ENCODE measurements around the gene CCDC83. TPM values are rescaled to one million over a fixed set of nuclear protein-coding genes. Genes with fewer than 3 reads are reported as not detected.

Gene CCDC83
- polyA plus RNA-seq (2013, experiment 1 of 2): not detected
- not detected for polyA plus RNA-seq (2013, experiment 2 of 2)

- peak within 1 kb of the TSS; percentile 96 for H3K9ac ChIP-seq (ENCODE audit: low read depth, low read length)
- H3K4me3 ChIP-seq (ENCODE audit: low read length): peak within 1 kb of the TSS; percentile 84
- WGBS: 30% methylated on average over 13 of the region's 13 CpGs
- peaks cover 15% of the 10 kb centered on the region for H3K9me3 ChIP-seq (ENCODE audit: insufficient read depth, low read depth, low read length)
- H3K27me3 ChIP-seq (ENCODE audit: insufficient read depth, low read length): peaks cover 5% of the 10 kb centered on the region
- no peaks in the 10 kb centered on the region for H3K36me3 ChIP-seq (ENCODE audit: insufficient read depth, low read length)
- 0 out of 2 replicates have a peak, but pooled peaks cover 10% of the 10 kb centered on the region for H3K4me1 ChIP-seq (ENCODE audit: insufficient read depth, low read length)
- H3K27ac ChIP-seq (ENCODE audit: low read depth, low read length): peak within 1 kb of the TSS; percentile 70
Measured at GRCh38 chr11:85855341-85855656, at the start of gene CCDC83. Gene CCDC83 (plus strand): TSS chr11:85855383. CDS start chr11:85865124, 9,741 bp downstream.

- Histone ChIP-seq H3K4me1 (ENCODE audit: insufficient read depth, low read length) (peaks cover 11% of the 10 kb centered on the region), H3K9ac (ENCODE audit: low read depth, low read length) (no peak overlapping the region), H3K4me3 (ENCODE audit: low read length) (no peak overlapping the region), H3K9me3 (ENCODE audit: insufficient read depth, low read depth, low read length) (no peaks in the 10 kb centered on the region), H3K27me3 (ENCODE audit: insufficient read depth, low read length) (peaks cover 14% of the 10 kb centered on the region), H3K27ac (ENCODE audit: low read depth, low read length) (no peak overlapping the region), H3K36me3 (ENCODE audit: insufficient read depth, low read length) (no peaks in the 10 kb centered on the region)
- 74% methylated on average over 1 of the region's 1 CpG for WGBS
Measured at GRCh38 chr11:85805387-85805786, 49.8 kb upstream of the CCDC83 start.

DNA sequence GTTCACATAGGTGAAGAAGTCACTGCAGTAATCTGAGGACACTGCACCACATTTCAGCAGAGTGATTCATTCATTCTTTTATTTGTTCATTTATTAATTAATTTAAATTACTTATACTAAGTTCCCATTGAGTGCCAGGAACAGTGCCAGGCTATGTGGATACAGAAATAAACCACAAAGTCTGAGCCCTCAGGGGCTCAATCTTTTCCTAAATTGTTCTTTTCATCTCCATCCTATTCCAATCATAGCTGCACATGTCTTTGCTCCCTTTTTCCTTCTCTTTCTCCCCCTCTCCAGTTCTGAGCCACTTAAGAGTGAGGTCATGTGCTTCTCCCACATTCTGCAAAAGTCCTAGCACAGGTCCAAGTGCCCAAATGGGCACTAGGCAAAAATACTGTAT, 49.2 kb upstream of the CCDC83 start:
- no peak overlapping the region for H3K4me3 ChIP-seq (ENCODE audit: low read length)
- no peak overlapping the region for H3K9ac ChIP-seq (ENCODE audit: low read depth, low read length)
- peaks cover 19% of the 10 kb centered on the region for H3K27me3 ChIP-seq (ENCODE audit: insufficient read depth, low read length)
- no peak overlapping the region for H3K27ac ChIP-seq (ENCODE audit: low read depth, low read length)
- no peaks in the 10 kb centered on the region for H3K9me3 ChIP-seq (ENCODE audit: insufficient read depth, low read depth, low read length)
- no peaks in the 10 kb centered on the region for H3K36me3 ChIP-seq (ENCODE audit: insufficient read depth, low read length)
- H3K4me1 ChIP-seq (ENCODE audit: insufficient read depth, low read length): peaks cover 11% of the 10 kb centered on the region

DNA sequence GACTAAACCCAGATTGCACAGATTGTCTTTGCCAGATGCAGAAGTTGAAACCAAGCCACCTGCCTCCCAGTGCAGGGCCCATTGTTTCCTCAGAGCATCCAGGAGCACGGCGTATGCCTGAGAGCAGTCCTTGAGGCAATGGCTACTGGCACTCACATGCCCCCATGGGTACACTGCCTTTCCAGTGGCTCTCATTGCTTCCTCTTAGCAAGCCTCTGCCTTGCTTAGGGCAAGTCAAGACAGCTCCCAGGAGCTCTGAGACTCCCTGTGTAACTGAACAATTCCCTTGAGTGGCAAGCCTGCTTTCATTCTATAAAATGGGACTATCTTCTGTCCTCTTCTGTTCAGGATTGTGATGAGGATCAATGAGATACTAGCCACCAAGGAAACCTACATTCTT, 48.3 kb upstream of the CCDC83 start:
- H3K4me3 ChIP-seq (ENCODE audit: low read length): no peak overlapping the region
- peaks cover 27% of the 10 kb centered on the region for H3K27me3 ChIP-seq (ENCODE audit: insufficient read depth, low read length)
- H3K9me3 ChIP-seq (ENCODE audit: insufficient read depth, low read depth, low read length): no peaks in the 10 kb centered on the region
- H3K9ac ChIP-seq (ENCODE audit: low read depth, low read length): no peak overlapping the region
- H3K36me3 ChIP-seq (ENCODE audit: insufficient read depth, low read length): no peaks in the 10 kb centered on the region
- no peak overlapping the region for H3K27ac ChIP-seq (ENCODE audit: low read depth, low read length)
- peaks cover 11% of the 10 kb centered on the region for H3K4me1 ChIP-seq (ENCODE audit: insufficient read depth, low read length)
- WGBS: 86% methylated on average over 2 of the region's 2 CpGs

GRCh38 chr11:85809191-85809590, 46.0 kb upstream of the CCDC83 start:
- 91% methylated on average over 4 of the region's 4 CpGs for WGBS
- H3K9ac ChIP-seq (ENCODE audit: low read depth, low read length): no peak overlapping the region
- H3K4me1 ChIP-seq (ENCODE audit: insufficient read depth, low read length): peaks cover 11% of the 10 kb centered on the region
- peaks cover 42% of the 10 kb centered on the region for H3K27me3 ChIP-seq (ENCODE audit: insufficient read depth, low read length)
- no peaks in the 10 kb centered on the region for H3K9me3 ChIP-seq (ENCODE audit: insufficient read depth, low read depth, low read length)
- H3K4me3 ChIP-seq (ENCODE audit: low read length): no peak overlapping the region
- no peaks in the 10 kb centered on the region for H3K36me3 ChIP-seq (ENCODE audit: insufficient read depth, low read length)
- H3K27ac ChIP-seq (ENCODE audit: low read depth, low read length): no peak overlapping the region

- no peaks in the 10 kb centered on the region for H3K36me3 ChIP-seq (ENCODE audit: insufficient read depth, low read length)
- H3K27ac ChIP-seq (ENCODE audit: low read depth, low read length): no peak overlapping the region
- H3K4me3 ChIP-seq (ENCODE audit: low read length): peak overlapping the region; percentile 81
- H3K9me3 ChIP-seq (ENCODE audit: insufficient read depth, low read depth, low read length): no peaks in the 10 kb centered on the region
- WGBS: 9% methylated on average over 3 of the region's 4 CpGs
- peaks cover 42% of the 10 kb centered on the region for H3K27me3 ChIP-seq (ENCODE audit: insufficient read depth, low read length)
- peaks cover 11% of the 10 kb centered on the region for H3K4me1 ChIP-seq (ENCODE audit: insufficient read depth, low read length)
- H3K9ac ChIP-seq (ENCODE audit: low read depth, low read length): no peak overlapping the region
Measured at GRCh38 chr11:85809863-85810262, 45.3 kb upstream of the CCDC83 start.

- H3K27ac ChIP-seq (ENCODE audit: low read depth, low read length): no peak overlapping the region
- H3K4me3 ChIP-seq (ENCODE audit: low read length): peak overlapping the region; percentile 81
- peaks cover 42% of the 10 kb centered on the region for H3K27me3 ChIP-seq (ENCODE audit: insufficient read depth, low read length)
- 4% methylated on average over 9 of the region's 10 CpGs for WGBS
- H3K9me3 ChIP-seq (ENCODE audit: insufficient read depth, low read depth, low read length): no peaks in the 10 kb centered on the region
- H3K36me3 ChIP-seq (ENCODE audit: insufficient read depth, low read length): no peaks in the 10 kb centered on the region
- peak overlapping the region; percentile 25; the same call in 1 of the 2 replicates for H3K9ac ChIP-seq (ENCODE audit: low read depth, low read length)
- H3K4me1 ChIP-seq (ENCODE audit: insufficient read depth, low read length): peaks cover 11% of the 10 kb centered on the region
Measured at GRCh38 chr11:85810521-85810870, 44.7 kb upstream of the CCDC83 start.

GRCh38 chr11:85810871-85811611, 44.1 kb upstream of the CCDC83 start, which contains the start of gene SYTL2:
Gene SYTL2 (minus strand): TSS chr11:85811141. CDS start chr11:85757725, 53,416 bp downstream.
- peak within 1 kb of the TSS; percentile 25; the same call in 1 of the 2 replicates for H3K9ac ChIP-seq (ENCODE audit: low read depth, low read length)
- H3K9me3 ChIP-seq (ENCODE audit: insufficient read depth, low read depth, low read length): no peaks in the 10 kb centered on the region
- peak within 1 kb of the TSS; percentile 81 for H3K4me3 ChIP-seq (ENCODE audit: low read length)
- H3K27ac ChIP-seq (ENCODE audit: low read depth, low read length): no peak within 1 kb of the TSS
- H3K27me3 ChIP-seq (ENCODE audit: insufficient read depth, low read length): peaks cover 42% of the 10 kb centered on the region
- peaks cover 11% of the 10 kb centered on the region for H3K4me1 ChIP-seq (ENCODE audit: insufficient read depth, low read length)
- under 1% methylated on average over 72 of the region's 72 CpGs for WGBS
- no peaks in the 10 kb centered on the region for H3K36me3 ChIP-seq (ENCODE audit: insufficient read depth, low read length)

DNA sequence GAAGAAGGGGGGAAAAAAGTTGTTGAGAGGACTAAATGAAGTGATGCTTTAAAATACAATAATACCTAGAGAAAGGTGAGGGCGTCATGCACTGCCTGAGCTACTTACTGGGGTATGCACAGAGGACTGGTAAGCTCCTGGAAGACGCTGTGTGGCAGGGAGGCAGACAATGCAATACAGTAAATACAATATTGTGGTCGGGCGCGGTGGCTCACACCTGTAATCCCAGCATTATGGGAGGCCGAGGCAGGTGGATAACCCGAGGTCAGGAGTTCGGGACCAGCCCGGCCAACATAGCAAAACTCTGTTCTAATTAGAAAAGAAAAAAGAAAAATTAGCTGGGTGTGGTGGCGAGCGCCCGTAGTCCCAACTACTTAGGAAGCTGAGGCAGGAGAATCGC, 43.6 kb upstream of the CCDC83 start:
- peaks cover 42% of the 10 kb centered on the region for H3K27me3 ChIP-seq (ENCODE audit: insufficient read depth, low read length)
- no peaks in the 10 kb centered on the region for H3K9me3 ChIP-seq (ENCODE audit: insufficient read depth, low read depth, low read length)
- peaks cover 11% of the 10 kb centered on the region for H3K4me1 ChIP-seq (ENCODE audit: insufficient read depth, low read length)
- H3K36me3 ChIP-seq (ENCODE audit: insufficient read depth, low read length): no peaks in the 10 kb centered on the region
- WGBS: 68% methylated on average over 13 of the region's 13 CpGs
- no peak overlapping the region for H3K27ac ChIP-seq (ENCODE audit: low read depth, low read length)
- no peak overlapping the region for H3K9ac ChIP-seq (ENCODE audit: low read depth, low read length)
- peak overlapping the region; percentile 81 for H3K4me3 ChIP-seq (ENCODE audit: low read length)

GRCh38 chr11:85813721-85814120, 41.5 kb upstream of the CCDC83 start:
- H3K4me3 ChIP-seq (ENCODE audit: low read length): no peak overlapping the region
- H3K27me3 ChIP-seq (ENCODE audit: insufficient read depth, low read length): peaks cover 42% of the 10 kb centered on the region
- no peaks in the 10 kb centered on the region for H3K9me3 ChIP-seq (ENCODE audit: insufficient read depth, low read depth, low read length)
- no peak overlapping the region for H3K9ac ChIP-seq (ENCODE audit: low read depth, low read length)
- H3K36me3 ChIP-seq (ENCODE audit: insufficient read depth, low read length): no peaks in the 10 kb centered on the region
- WGBS: 96% methylated on average over 8 of the region's 9 CpGs
- no peak overlapping the region for H3K27ac ChIP-seq (ENCODE audit: low read depth, low read length)
- H3K4me1 ChIP-seq (ENCODE audit: insufficient read depth, low read length): peaks cover 11% of the 10 kb centered on the region

DNA sequence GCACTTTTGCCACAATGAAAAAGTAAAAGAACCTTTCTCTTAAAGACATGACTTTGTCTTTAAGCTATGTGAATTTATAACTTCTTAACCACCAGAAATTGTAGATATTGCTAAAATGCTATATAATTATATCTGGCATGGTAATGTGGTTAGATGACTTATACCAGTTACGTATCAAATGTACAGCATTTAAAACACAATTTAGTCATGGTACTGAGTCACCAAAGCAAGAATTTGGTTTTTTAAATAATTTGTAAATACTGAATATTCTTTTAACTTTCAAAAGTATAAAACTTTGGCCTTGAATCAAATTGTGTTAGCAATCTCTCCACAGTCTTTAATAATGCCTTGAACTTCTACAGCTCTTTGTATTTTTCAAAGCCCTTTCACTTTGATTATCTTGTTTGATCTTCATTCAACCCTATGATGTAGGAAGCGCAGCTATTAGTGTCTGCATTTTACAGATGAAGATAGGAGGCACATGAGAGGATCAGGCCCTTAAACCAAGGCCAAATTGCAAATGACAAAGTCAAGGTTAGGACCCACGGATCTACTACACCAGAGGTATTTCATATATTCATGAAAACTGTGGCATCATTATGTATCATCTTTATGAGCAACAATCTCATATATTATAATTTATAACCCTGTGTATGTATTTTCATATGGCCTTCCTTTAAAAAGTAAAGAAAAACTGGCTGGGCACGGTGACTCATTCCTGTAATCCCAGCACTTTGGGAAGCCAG, 39.8 kb upstream of the CCDC83 start:
- Histone ChIP-seq H3K9me3 (ENCODE audit: insufficient read depth, low read depth, low read length) (no peaks in the 10 kb centered on the region), H3K4me1 (ENCODE audit: insufficient read depth, low read length) (no peaks in the 10 kb centered on the region), H3K9ac (ENCODE audit: low read depth, low read length) (no peak overlapping the region), H3K27me3 (ENCODE audit: insufficient read depth, low read length) (peaks cover 29% of the 10 kb centered on the region), H3K36me3 (ENCODE audit: insufficient read depth, low read length) (no peaks in the 10 kb centered on the region), H3K4me3 (ENCODE audit: low read length) (no peak overlapping the region), H3K27ac (ENCODE audit: low read depth, low read length) (no peak overlapping the region)
- WGBS: 89% methylated on average over 3 of the region's 4 CpGs
